Lower leg skin (tissue), 4 donors: Measurements from ENCODE around the gene TAX1BP1. TPM values are rescaled to one million over a fixed set of nuclear protein-coding genes. Genes with fewer than 3 reads are reported as not detected.
"Not testable (repeated sequence)": the region's sequence is repeated elsewhere in the genome, so short reads cannot be mapped to it uniquely, and the experiment has no call there.

Source experiments
- DNase-seq, 2 donors: peaks; one replicate each; pipeline ENCODE4 v3.0.0-alpha.2; 2019; ENCODE audit warnings: low spot score in 2 of 2
- H3K4me3 ChIP-seq: fragments of 200-600 bp; sonication (generic); 2 replicates; pipeline ENCODE4 v1.5.1; 2017; ENCODE audit warnings: mild to moderate bottlenecking, low read depth; ENCODE audit not compliant: poor library complexity, severe bottlenecking
- CTCF ChIP-seq, 3 donors: fragments of 450-650 bp; IDR thresholded peaks; one replicate each; pipeline ENCODE4 v1.5.1; 2016; ENCODE audit warnings: antibody characterized with exemption in 3 of 3, mild to moderate bottlenecking in 3 of 3, moderate library complexity in 2 of 3
- POLR2A ChIP-seq, 2 donors: fragments of 450-650 bp; IDR thresholded peaks; one replicate each; pipeline ENCODE4 v1.6.1; 2016 to 2017; ENCODE audit warnings: antibody characterized with exemption in 2 of 2, mild to moderate bottlenecking in 1 of 2, moderate library complexity in 1 of 2
- WGBS, 2 donors: methylation state at CpG; one replicate each; pipeline ENCODE4 v1.1.5; 2018; 5-methylcytosine and 5-hydroxymethylcytosine counted together
- intact Hi-C: fragments of 100-400 bp; cut with DNase I; formaldehyde crosslinking; loops from one replicate; pipeline ENCODE4 v1.15.0; 2023; ENCODE audit warnings: low total_unique reads
- total RNA-seq, 4 donors: library from RNA; depleted of rRNA; stranded (reverse); fragments of >200 nt; gene quantifications; one replicate each; pipeline ENCODE4 v1.1.0, GENCODE V29; 2016

Gene TAX1BP1
- total RNA-seq, 4 donors from 2014 or later, result 81.4 to 98.8 (median 85.8) TPM

GRCh38 chr7:27850531-27850930 is 110.6 kb downstream of the TAX1BP1 start:
- H3K4me3 ChIP-seq, result no peak overlapping the region
- no peak for DNase-seq
- intact Hi-C loops, result no loop called here
- WGBS, 2 donors, result 97% methylated on average over 5 of the region's 5 CpGs
- TF ChIP-seq CTCF (IDR thresholded peaks at IDR 0.05) (no peak), POLR2A (IDR thresholded peaks at IDR 0.05) (no peak)

- WGBS, 2 donors, result 97 to 99% methylated on average over 8 to 24 of the region's 28 CpGs
- DNase-seq, H3K4me3 ChIP-seq, intact Hi-C loops: not testable (repeated sequence)
Observed at GRCh38 chr7:27856703-27857485, 116.9 kb downstream of the TAX1BP1 start.

- TF ChIP-seq POLR2A (IDR thresholded peaks at IDR 0.05) (no peak), CTCF (IDR thresholded peaks at IDR 0.05) (no peak)
- intact Hi-C loops, result no loop called here
- H3K4me3 ChIP-seq, result no peak overlapping the region
- 82 to 85% methylated on average over 6 of the region's 6 CpGs for WGBS, 2 donors
- DNase-seq, result peak in 1 of 2 donors; percentile 75
Observed at GRCh38 chr7:27860800-27861199, 120.8 kb downstream of the TAX1BP1 start.

GRCh38 chr7:27861747-27862146 is 121.8 kb downstream of the TAX1BP1 start:
- intact Hi-C loops, result no loop called here
- DNase-seq, result peak in 1 of 2 donors; percentile 52
- no peak overlapping the region for H3K4me3 ChIP-seq
- TF ChIP-seq POLR2A (IDR thresholded peaks at IDR 0.05), result no peak
- TF ChIP-seq CTCF (IDR thresholded peaks at IDR 0.05), result no peak
- WGBS, 2 donors, result 96 to 97% methylated on average over 3 of the region's 3 CpGs

GRCh38 chr7:27863880-27864279 is 123.9 kb downstream of the TAX1BP1 start:
- H3K4me3 ChIP-seq, result no peak overlapping the region
- no peak for DNase-seq
- WGBS, 2 donors, result 86 to 94% methylated on average over 11 of the region's 11 CpGs
- TF ChIP-seq POLR2A (IDR thresholded peaks at IDR 0.05) (no peak), CTCF (IDR thresholded peaks at IDR 0.05) (no peak)
- intact Hi-C loops, result no loop called here

GRCh38 chr7:27866256-27866655 is 126.3 kb downstream of the TAX1BP1 start:
- no peak for DNase-seq
- WGBS, 2 donors, result 48 to 70% methylated on average over 2 of the region's 2 CpGs
- TF ChIP-seq POLR2A (IDR thresholded peaks at IDR 0.05), result no peak
- no peak overlapping the region for H3K4me3 ChIP-seq
- intact Hi-C loops, result no loop called here
